K562 (cell line): ENCODE data around the gene PPP2R1A. TPM values are rescaled to one million over a fixed set of nuclear protein-coding genes. Genes with fewer than 3 reads are reported as not detected.

Source experiments
- CBX1 ChIP-seq: sonication (generic); IDR thresholded peaks from 2 replicates; pipeline ENCODE4 v1.6.1; 2016; ENCODE audit warnings: antibody characterized with exemption, low read depth, mild to moderate bottlenecking
- GATAD2A ChIP-seq: fragments of 450-650 bp; IDR thresholded peaks from 2 replicates; pipeline ENCODE4 v1.6.1; 2017
- POLR2AphosphoS5 ChIP-seq: IDR thresholded peaks from 2 replicates; pipeline ENCODE4 v1.6.1; 2011; ENCODE audit warnings: mild to moderate bottlenecking, low read depth, low read length, moderate library complexity; ENCODE audit not compliant: control insufficient read depth, insufficient read depth
- RB1 ChIP-seq: fragments of 450-650 bp; IDR thresholded peaks from 2 replicates; pipeline ENCODE4 v1.6.1; 2017; ENCODE audit warnings: low read depth, mild to moderate bottlenecking
- RFX5 ChIP-seq: IDR thresholded peaks from 2 replicates; pipeline ENCODE4 v1.6.1; 2011; ENCODE audit warnings: low read depth, mild to moderate bottlenecking, improper control_type of control experiment, low read length
- RUNX1 ChIP-seq: sonication (generic); IDR thresholded peaks from 2 replicates; pipeline ENCODE4 v1.6.1; 2016; ENCODE audit warnings: antibody characterized with exemption, low read depth
- SRSF9 ChIP-seq: fragments of 200-400 bp; formaldehyde crosslinking; IDR thresholded peaks from 2 replicates; pipeline ENCODE4 v1.6.1; 2017; ENCODE audit warnings: low read depth, low read length, borderline replicate concordance
- ZBTB2 ChIP-seq: fragments of 450-650 bp; IDR thresholded peaks from 2 replicates; pipeline ENCODE4 v1.6.1; 2016; ENCODE audit warnings: antibody characterized with exemption
- ZNF76 ChIP-seq: fragments of 250-450 bp; sonication (Bioruptor Pico); IDR thresholded peaks from 2 replicates; pipeline ENCODE4 v1.4.0; 2020; ENCODE audit warnings: mild to moderate bottlenecking, moderate library complexity, borderline replicate concordance
- polyA plus RNA-seq, 8 experiments: library from polyadenylated mRNA; depleted of rRNA in 4 of 8; stranded (reverse) in 5 of 8; unstranded in 3 of 8; fragments of >200 nt; fragmentation: Nextera tagmentation in 2 of 8; fragmentation: Illumina TruSeq in 1 of 8; extraction: Ambion mirVana in 2 of 8; extraction: Trizol in 1 of 8; gene quantifications; 2 replicates each; pipeline versions ENCODE4 v1.2.1 to v1.2.3, GENCODE V29; 2011 to 2014; ENCODE audit warnings: inconsistent platforms in 1 of 8, missing spikeins in 1 of 8
- total RNA-seq, 7 experiments: library from RNA; depleted of rRNA in 6 of 7; stranded (reverse); fragments of >200 nt in 6 of 7; fragmentation: Illumina TruSeq in 2 of 7; extraction: Trizol in 2 of 7; gene quantifications; 2 replicates each; pipeline versions ENCODE4 v1.2.1 to v1.2.3, GENCODE V29; 2011 to 2021; ENCODE audit warnings: low replicate concordance in 1 of 7
- TF ChIP-seq, protein P1 (sequence below), 2 experiments: fragments of 200-800 bp in 1 of 2; sonication (Bioruptor generic) in 1 of 2; sonication (generic) in 1 of 2; formaldehyde crosslinking in 1 of 2; IDR thresholded peaks in 1 of 2; conservative IDR thresholded peaks in 1 of 2; 2 replicates each; pipeline versions ENCODE4 v1.5.0 to v1.6.1; 2016 to 2020; ENCODE audit warnings: missing compliant biosample characterization in 1 of 2, missing genetic modification characterization in 1 of 2, missing genetic modification reagents in 1 of 2
- TF ChIP-seq, protein P2 (sequence below), 3 experiments: fragments of 200-800 bp in 1 of 3; fragments of 250-450 bp in 1 of 3; fragments of 450-650 bp in 1 of 3; sonication (Bioruptor Pico) in 1 of 3; sonication (Bioruptor generic) in 1 of 3; formaldehyde crosslinking in 1 of 3; IDR thresholded peaks; 2 replicates each; pipeline versions ENCODE4 v1.6.1 to v1.8.0; 2016 to 2022; ENCODE audit warnings: mild to moderate bottlenecking in 2 of 3, missing genetic modification characterization in 2 of 3, missing compliant biosample characterization in 1 of 3, moderate library complexity in 1 of 3
- TF ChIP-seq, protein P3 (sequence below): fragments of 450-650 bp; formaldehyde crosslinking; IDR thresholded peaks from 2 replicates; pipeline ENCODE4 v1.4.0; 2022; ENCODE audit warnings: missing genetic modification characterization

Gene PPP2R1A
- total and polyA plus RNA-seq, 9 of the 15 experiments (the other 6 are each of a cell fraction or from before 2014, with no cell fraction given), result 10.1 to 211 (median 70.1) TPM

DNA sequence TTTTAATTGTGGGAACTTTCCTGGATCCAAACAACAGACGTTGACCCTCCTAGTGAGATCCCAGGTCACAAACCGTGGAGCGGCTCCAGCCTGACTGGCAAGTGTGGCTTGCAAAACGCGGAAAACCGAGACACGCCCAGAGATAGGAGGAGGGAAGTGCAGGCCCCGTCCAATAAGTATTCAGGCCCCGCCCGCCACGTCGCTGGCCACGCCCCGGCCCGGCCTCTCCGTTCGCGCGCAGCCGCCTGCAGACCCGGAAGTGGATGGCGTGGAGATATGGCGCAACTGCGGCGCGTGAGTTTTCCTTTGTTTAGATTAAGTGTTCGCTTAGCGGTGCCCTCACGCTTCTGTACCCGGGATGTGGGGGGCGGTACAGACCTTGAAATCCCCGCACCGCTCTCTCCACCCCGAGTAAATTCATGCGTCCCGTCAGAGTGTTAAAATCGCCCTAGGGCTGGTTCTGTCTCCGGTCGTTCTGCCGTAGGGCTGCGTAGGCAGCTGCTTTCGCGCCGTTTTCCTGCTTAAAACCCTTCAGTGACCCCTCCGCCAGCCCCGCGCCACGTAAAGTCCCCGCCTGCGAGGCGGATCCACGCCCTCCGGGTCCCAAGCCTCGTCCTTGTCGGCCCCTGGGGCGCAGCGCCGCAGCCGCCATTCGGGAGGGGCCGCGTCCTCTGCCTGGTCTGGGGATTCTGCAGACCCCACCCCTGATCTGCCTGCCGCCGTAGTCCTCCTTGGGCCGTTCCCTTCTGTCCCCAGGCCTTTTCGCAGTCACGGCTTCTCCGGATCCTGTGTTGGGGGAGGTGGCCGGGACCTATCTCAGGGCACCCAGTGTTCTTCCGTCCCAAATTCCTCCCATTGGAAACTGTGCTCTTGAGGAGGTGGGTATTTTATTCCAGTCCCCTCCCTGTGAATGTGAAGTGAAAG lies 79.7 kb downstream of the PPP2R1A start, which contains the start of gene ZNF766 (continued):
- TF ChIP-seq ZNF76 (CRISPR knock-in tag), result no peak
- TF ChIP-seq GATAD2A, result no peak
- TF ChIP-seq POLR2AphosphoS5, result peak; percentile 77
- TF ChIP-seq SRSF9, result no peak
- TF ChIP-seq, protein P1, sequence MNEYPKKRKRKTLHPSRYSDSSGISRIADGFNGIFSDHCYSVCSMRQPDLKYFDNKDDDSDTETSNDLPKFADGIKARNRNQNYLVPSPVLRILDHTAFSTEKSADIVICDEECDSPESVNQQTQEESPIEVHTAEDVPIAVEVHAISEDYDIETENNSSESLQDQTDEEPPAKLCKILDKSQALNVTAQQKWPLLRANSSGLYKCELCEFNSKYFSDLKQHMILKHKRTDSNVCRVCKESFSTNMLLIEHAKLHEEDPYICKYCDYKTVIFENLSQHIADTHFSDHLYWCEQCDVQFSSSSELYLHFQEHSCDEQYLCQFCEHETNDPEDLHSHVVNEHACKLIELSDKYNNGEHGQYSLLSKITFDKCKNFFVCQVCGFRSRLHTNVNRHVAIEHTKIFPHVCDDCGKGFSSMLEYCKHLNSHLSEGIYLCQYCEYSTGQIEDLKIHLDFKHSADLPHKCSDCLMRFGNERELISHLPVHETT (CRISPR knock-in tag; conservative IDR thresholded peaks at IDR 0.05 in 1 of 2, IDR thresholded peaks at IDR 0.05 in 1 of 2), result no peak
- TF ChIP-seq ZBTB2, result no peak
- no peak for TF ChIP-seq RFX5
- TF ChIP-seq, protein P2, sequence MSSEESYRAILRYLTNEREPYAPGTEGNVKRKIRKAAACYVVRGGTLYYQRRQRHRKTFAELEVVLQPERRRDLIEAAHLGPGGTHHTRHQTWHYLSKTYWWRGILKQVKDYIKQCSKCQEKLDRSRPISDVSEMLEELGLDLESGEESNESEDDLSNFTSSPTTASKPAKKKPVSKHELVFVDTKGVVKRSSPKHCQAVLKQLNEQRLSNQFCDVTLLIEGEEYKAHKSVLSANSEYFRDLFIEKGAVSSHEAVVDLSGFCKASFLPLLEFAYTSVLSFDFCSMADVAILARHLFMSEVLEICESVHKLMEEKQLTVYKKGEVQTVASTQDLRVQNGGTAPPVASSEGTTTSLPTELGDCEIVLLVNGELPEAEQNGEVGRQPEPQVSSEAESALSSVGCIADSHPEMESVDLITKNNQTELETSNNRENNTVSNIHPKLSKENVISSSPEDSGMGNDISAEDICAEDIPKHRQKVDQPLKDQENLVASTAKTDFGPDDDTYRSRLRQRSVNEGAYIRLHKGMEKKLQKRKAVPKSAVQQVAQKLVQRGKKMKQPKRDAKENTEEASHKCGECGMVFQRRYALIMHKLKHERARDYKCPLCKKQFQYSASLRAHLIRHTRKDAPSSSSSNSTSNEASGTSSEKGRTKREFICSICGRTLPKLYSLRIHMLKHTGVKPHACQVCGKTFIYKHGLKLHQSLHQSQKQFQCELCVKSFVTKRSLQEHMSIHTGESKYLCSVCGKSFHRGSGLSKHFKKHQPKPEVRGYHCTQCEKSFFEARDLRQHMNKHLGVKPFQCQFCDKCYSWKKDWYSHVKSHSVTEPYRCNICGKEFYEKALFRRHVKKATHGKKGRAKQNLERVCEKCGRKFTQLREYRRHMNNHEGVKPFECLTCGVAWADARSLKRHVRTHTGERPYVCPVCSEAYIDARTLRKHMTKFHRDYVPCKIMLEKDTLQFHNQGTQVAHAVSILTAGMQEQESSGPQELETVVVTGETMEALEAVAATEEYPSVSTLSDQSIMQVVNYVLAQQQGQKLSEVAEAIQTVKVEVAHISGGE (CRISPR knock-in tag; IDR thresholded peaks at IDR 0.05), result 0 out of 6 replicates have a peak, but pooled peaks of 1 of the 3 experiments have one; percentile 26
- no peak for TF ChIP-seq RUNX1
- TF ChIP-seq, protein P3, sequence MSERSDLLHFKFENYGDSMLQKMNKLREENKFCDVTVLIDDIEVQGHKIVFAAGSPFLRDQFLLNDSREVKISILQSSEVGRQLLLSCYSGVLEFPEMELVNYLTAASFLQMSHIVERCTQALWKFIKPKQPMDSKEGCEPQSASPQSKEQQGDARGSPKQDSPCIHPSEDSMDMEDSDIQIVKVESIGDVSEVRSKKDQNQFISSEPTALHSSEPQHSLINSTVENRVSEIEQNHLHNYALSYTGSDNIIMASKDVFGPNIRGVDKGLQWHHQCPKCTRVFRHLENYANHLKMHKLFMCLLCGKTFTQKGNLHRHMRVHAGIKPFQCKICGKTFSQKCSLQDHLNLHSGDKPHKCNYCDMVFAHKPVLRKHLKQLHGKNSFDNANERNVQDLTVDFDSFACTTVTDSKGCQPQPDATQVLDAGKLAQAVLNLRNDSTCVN, result 0 out of 2 replicates have a peak, but pooled peaks have one; percentile 40
- TF ChIP-seq CBX1, result no peak
- peak; percentile 77 for TF ChIP-seq RB1
